Uterus (tissue), 2 donors: ENCODE results near the gene SHROOM3.

Experiments used
- CTCF ChIP-seq, 4 experiments: fragments of 200-600 bp in 2 of 4; fragments of 450-650 bp in 2 of 4; sonication (generic) in 2 of 4; IDR thresholded peaks; one replicate each; pipeline ENCODE4 v1.5.1; 2016 to 2019; ENCODE audit warnings: antibody characterized with exemption in 4 of 4, mild to moderate bottlenecking in 2 of 4, moderate library complexity in 1 of 4
- POLR2A ChIP-seq, 2 donors: fragments of 450-650 bp; IDR thresholded peaks; one replicate each; pipeline ENCODE4 v1.6.1; 2016; ENCODE audit warnings: antibody characterized with exemption in 2 of 2, mild to moderate bottlenecking in 1 of 2, moderate library complexity in 1 of 2

- TF ChIP-seq CTCF (IDR thresholded peaks at IDR 0.05) (peak in 2 of 4 experiments; percentile 12 to 18), POLR2A (IDR thresholded peaks at IDR 0.05) (peak in 1 of 2 donors; percentile 47)
Measured at GRCh38 chr4:76585897-76586360, 150.9 kb downstream of the SHROOM3 start.
